Suprapubic skin (tissue), 4 donors: Measurements from ENCODE around the gene ZNF44.

ENCODE experiments used
- CTCF ChIP-seq, 2 donors: fragments of 200-600 bp in 1 of 2; fragments of 450-650 bp in 1 of 2; sonication (generic) in 1 of 2; IDR thresholded peaks; one replicate each; pipeline ENCODE4 v1.5.1; 2016 to 2019; ENCODE audit warnings: antibody characterized with exemption in 2 of 2, mild to moderate bottlenecking in 1 of 2, moderate library complexity in 1 of 2
- EP300 ChIP-seq: sonication (generic); formaldehyde crosslinking; IDR thresholded peaks from one replicate; pipeline ENCODE4 v1.6.1; 2017; ENCODE audit warnings: antibody characterized with exemption
- POLR2AphosphoS5 ChIP-seq, 3 donors: sonication (generic); formaldehyde crosslinking; IDR thresholded peaks; one replicate each; pipeline ENCODE4 v1.6.1; 2017; ENCODE audit warnings: antibody characterized with exemption in 3 of 3

GRCh38 chr19:12333162-12334159, 38.8 kb upstream of the ZNF44 start, which contains the start of gene ZNF563:
- TF ChIP-seq CTCF (IDR thresholded peaks at IDR 0.05): no peak
- TF ChIP-seq EP300: no peak
- peak in 2 of 3 donors; percentile 42 to 59 for TF ChIP-seq POLR2AphosphoS5 (IDR thresholded peaks at IDR 0.05)
